ENCODE measurements around the gene ZNF280A.
"Not testable (repeated sequence)": the region's sequence is repeated elsewhere in the genome, so short reads cannot be mapped to it uniquely, and the experiment has no call there.

Gene ZNF280A

DNA sequence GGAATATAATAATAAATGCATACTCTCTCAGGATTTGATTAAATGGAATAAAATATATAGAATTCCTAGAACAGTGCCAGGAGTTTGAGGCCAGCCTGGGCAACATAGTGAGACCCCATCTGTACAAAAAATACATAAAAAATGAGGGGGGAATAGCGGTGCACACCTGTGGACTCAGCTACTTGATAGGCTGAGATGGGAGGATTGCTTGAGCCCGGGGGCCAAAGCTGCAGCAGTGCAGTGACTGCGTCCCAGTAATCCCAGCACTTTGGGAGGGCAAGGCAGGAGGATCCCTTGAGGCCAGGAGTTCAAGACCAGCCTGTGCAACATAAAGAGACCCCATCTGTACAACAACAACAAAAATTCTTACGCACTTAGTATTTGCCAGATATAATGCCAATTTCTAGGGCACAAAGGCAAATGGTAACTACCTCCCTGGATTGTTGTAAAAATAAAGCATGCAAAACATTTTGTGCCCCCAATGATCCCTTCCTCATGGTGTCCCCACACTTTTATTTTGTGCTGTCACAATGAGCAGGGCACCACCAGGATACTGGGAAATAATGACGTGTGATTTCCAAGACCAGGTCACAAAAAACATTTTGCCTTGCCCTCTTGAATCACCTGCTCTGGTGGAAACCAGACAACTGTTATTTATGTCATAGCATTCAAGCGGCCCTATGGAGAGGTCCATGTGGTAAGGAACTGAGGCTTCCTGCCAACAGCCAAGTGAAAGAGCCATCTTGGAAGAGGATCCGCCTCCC lies 18.3 kb upstream of the ZNF280A start:
- DNase-seq, result no peak

DNA sequence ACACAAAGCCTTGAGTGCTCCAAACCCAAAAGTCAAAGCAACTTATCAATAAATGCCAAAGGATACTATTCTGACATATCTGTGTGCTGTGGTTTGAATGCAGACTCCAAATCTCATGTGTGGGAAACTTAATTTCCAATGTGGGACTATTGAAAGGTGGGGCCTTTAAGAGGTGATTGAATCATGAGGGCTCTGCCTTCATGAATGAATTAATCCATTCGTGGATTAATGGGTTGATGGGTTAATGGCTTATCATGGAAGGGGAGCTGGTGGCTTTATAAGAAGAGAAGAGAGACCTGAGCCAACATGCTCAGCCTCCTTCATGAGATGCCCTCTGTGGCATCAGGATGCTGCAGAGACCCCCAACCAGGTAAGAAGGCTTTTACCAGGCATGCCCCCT lies 16.8 kb upstream of the ZNF280A start:
- no peak for DNase-seq

DNA sequence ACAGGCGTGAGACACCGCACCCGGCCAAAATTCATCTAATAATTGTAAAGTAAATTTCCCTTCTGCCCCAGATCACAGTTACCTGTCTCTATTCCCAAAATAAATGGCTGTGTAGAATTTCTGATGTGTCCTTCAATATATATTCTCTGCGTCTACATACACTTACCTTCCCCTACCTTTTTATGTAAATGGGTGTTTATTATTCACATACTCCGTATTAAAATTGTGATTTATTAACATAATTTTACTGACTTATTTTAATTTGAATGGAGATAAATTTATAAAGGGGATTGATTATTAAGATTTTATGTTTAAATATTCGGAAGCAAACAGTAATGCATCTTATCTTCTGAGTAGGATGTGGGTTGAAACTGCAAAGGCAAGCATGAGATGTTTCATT lies 16.4 kb upstream of the ZNF280A start:
- DNase-seq, result no peak

DNA sequence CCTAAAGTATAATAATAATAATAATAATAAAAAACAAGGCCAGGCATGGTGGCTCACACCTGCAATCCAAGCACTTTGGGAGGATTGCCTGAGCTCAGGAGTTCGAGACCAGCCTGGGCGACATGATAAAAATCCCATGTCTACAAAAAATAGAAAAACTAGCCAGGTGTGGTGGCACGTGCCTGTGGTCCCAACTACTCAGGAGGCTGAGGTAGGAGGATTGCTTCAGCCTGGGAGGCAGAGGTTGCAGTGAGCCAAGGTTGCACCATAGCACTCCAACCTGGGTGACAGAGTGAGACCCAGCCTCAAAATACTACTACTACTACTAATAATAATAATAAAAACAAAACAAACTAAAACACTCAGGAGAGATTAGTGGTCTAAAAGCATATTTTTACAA lies 15.6 kb upstream of the ZNF280A start:
- DNase-seq, result no peak

DNA sequence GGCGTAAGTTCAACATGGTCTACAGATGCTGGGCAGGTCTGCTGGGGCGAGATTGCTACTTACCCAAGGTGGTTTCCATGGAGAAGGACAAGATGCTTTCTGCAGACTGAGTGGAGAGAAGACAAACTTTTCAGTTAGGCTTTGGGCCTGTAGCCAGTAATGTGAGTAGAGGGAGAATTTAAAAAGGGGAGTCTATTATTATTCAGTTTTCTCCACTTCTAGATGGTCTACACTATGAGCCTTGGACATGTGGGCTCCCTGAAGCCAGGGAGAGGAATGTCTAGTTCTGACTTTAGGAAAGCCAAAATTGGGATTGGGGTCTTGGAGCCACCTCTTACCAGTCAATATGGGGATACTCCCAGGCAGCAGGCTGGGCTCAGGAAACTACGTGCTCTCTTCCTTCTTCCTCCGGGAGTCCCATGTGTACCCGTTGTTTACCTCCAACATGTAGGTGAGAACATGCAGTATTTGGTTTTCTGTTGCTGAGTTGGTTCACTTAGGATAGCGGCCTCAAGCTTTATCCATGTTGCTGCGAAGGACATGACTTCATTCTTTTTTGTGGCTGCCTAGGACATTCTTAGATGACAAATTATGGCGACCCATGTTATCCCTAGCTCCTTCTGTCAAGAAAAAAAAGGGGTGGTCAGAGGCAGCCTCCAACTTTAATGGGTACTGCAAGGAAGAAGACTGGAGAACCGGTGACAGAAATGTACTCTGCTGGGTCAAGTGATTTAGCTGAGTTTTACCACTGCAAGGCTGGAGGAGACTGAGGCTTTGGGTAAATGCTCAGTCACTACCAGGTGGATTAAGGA lies 14.7 kb upstream of the ZNF280A start:
- DNase-seq, result no peak

DNA sequence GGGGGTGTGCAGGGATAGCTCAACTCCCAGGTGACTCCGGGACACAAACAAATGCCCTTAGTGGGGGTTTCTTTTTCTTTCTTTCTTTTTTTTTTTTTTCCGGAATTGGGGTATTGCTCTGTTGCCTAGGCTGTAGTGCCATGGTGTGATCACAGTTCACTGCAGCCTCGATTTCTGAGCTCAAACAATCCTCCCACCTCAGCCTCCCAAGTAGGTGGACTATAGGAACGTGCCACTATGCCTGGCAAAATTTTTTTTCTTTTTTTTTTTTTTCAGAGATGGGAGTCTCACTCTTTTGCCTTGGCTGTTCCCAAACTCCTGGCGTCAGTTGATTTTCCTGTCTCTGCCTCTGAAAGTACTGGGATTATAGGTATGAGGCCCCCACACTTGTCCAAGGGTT lies 13.8 kb upstream of the ZNF280A start:
- DNase-seq, result no peak

DNA sequence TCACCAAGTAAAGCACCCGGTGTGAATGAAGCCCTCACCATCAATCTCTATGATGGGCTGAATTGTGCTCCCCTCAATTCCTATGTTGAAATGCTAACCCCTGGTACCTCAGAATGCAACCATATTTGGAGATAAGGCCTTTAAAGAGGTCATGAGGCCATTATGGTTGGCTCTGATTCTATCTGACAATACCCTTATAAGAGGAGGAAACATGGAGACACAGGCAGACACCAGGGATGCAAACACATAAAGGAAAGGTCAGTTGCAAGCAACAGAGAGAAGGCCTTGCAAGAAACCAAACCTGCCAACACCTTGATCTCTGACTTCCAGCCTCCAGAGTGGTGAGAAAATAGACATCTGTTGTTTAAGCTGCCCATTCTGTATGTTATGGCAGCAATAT lies 13.3 kb upstream of the ZNF280A start:
- DNase-seq, result no peak

DNA sequence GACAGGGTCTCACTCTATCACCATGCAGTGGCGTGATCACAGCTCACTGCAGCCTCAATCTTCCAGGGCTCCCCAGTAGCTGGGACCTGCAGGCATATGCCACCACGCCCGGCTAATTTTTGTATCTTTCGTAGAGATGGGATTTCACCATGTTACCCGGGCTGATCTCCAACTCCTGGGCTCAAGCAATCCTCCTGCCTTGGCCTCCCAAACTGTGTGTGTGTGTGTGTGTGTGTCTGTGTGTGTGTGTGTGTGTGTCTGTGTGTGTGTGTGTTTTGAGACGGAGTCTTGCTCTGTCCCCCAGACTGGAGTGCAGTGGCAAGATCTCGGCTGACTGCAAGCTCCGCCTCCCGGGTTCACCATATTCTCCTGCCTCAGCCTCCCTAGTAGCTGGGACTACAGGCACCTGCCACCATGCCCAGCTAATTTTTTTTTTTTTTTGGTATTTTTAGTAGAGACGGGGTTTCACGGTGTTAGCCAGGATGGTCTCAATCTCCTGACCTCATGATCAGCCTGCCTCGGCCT lies 12.5 kb upstream of the ZNF280A start:
- not testable (repeated sequence) for DNase-seq

DNA sequence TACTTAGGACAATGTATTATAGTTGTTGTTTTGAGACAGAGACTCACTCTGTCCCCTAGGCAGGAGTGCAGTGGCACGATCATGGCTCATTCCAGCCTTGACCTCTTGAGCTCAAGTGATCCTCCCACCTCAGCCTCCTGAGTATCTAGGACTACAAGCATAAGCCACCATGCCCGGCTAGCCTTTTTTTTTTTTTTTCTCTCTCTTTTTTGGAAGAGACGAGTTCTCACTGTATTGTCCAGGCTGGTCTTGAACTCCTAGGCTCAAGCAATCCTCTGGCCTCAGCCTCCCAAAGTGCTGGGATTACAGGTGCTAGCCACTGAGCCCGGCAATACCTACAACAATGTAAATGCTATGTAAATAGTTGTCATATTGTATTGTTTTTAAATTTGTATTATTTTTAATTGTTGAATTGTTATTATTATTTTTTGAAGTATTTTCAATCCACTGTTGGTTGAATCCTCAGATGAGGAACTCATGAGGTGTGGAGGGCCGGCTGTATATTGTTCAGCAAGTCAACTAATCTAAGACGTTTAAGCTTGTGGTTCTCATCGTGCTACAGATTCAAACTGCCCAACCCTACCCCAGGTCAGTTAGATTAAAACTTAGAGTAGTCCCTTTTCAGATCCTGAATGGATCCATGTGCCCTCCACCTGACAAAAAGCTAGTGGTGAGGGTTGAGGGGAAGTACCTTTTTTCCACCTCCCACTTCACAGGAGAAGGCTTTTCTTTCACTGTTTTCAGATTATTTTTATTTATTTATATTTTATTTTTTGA lies 11.9 kb upstream of the ZNF280A start:
- no peak for DNase-seq

DNA sequence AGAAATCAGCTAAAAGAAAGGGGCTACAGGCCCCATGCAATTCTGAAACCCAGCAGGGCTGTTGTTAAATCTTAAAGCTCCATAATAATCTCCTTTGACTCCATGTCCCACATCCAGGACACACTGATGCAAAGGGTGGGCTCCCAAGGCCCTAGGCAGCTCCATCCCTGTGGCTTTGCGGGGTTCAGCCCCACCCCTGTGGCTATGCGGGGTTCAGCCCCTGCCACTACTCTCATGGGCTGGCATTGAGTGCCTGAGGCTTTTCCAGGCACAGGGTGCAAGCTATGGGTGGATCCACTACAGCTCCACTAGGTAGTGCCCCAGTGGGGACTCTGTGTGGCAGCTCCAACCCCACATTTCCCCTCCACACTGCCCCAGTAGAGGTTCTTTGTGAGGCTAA lies 8.7 kb upstream of the ZNF280A start:
- no peak for DNase-seq

DNA sequence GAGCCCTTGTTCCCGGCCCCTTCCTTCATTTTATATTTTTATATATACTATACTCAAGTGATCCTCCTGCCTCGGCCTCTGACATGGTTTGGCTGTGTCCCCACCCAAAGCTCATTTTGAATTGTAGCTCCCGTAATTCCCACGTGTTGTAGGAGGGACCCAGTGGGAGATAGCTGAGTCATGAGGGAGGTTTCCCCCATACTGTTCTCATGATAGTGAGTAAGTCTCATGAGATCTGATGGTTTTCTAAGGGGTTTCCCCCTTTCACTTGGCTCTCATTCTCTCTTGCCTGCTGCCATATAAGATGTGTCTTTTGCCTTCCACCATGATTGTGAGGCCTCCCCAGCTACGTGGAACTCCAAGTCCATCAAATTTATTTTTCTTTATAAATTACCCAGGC lies 7.2 kb upstream of the ZNF280A start:
- no peak for DNase-seq

DNA sequence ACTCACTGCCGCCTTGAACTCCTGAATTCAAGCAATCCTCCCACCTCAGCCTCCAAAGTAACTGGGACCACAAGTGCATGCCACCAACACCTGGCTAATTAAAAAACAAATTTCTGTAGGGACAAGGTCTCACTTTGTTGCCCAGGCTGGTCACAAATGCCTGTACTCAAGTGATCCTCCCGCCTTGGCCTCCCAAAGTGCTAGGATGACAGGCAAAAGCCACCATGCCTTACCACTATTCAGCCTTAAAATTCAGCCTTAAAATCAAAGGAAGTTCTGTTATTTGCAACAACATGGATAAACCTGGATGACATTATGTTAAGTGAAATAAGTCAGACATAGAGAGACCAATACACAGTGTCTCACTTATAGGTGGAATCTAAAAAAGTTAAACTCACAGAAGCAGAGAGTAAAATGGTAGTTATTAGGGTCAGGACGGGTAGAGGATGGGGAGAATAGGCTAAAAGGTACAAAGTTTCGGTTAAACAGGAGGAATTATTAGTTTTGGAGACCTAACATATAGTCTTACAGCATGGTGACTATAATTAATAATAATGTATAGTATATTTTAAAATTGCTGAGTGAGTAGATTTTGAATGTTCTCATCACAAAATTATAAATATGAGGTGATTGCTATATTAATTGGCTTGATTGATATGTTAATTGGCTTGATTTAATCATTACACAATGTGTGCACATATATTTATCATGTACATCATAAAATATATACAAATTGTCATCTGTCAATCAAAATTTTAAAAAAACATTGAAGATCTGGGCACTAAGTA lies 6.2 kb upstream of the ZNF280A start:
- no peak for DNase-seq

DNA sequence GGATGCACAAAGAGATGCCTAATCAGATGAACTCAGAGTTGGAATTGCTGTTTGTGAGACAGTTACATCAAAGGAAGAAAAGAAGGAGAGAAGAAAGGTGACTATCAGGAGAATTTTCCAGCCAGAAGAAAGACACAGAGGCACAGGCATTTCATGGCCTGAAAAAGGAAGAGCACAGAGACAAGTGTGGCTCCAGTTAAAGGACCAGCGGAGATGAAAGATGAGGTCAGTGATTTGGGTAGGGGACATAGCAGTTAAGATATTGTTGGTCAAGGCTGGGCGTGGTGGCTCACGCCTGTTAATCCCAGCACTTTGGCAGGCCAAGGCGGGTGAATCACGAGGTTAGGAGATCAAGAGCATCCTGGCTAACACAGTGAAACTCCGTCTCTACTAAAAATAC lies 3.4 kb upstream of the ZNF280A start:
- DNase-seq, result no peak

DNA sequence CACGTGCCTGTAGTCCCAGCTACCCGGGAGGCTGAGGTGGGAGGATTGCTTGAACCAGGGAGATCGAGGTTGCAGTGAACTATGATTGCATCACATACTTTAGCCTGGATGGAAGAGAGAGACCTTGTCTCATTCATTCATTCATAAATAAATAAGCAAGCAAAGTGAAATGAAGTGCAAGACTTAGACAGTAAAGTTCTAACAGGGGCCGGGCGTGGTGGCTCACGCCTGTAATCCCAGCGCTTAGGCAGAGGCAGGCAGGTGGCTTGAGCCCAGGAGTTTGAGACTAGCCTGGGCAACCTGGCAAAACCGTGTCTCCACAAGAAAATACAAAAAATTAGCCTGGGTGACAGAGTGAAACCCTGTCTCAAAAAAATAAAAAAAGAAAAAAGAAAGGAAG lies 1.6 kb upstream of the ZNF280A start:
- no peak for DNase-seq

DNA sequence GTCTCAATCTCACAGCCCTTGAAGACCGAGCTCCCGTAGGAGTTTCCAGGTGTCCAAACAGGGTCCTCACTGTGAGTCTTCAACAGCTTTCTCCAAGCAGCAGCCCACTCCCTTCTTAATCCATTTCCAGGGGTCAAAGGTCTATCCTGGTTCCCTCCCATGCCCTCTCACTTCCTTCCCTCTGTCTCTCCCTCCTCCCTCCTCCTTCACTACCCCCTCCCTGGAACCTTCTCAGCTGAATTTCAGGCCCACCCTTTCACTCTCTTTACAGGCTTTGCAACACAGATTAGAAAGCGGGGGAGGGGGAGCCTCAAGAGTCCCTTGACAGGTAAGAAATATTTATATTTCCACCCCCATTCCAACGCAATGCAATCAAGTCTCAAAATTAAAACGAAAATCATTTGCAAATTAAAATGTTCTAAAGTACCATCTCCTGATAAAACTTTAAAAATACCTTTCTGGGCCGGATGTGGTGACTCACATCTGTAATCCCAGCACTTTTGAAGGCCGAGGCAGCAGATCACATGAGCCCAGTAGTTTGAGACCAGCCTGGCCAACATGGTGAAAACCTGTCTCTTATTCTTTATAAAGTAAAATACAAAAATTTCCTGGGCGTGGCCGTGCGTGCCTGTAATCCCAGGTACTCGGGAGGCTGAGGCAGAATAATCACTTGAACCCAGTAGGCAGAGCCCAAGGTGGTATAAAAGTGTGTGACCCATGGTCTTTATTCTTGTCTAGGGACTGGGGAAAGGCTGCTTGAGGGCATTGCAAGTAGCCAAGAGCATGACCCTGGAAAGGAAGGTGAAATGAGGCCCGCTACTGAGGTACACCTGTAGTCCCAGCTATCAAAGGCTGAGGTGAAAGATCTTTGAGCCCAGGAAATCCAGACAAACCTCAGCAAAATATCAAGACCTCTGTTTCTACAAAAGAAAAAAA lies 865 bp upstream of the ZNF280A start:
- DNase-seq, result peak; percentile 4

DNA sequence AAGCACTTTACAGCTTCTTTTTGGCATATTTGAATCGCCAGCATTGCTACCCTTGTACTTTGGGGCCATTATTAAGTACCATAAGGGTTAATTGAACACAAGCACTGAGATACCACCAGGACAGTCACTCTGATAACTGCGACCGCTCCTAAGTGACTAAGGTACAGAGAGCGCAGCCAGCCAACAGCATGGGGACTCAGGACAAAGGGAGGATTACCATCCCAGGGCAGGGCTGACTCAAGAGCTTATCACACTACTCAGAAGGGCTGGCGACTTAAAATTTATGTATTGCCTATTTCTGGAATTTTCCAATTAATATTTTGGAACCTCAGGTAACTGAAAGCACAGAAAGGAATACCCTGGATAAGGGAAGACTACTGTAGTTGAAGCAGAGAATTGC lies 479 bp downstream of the ZNF280A start:
- DNase-seq, result no peak

DNA sequence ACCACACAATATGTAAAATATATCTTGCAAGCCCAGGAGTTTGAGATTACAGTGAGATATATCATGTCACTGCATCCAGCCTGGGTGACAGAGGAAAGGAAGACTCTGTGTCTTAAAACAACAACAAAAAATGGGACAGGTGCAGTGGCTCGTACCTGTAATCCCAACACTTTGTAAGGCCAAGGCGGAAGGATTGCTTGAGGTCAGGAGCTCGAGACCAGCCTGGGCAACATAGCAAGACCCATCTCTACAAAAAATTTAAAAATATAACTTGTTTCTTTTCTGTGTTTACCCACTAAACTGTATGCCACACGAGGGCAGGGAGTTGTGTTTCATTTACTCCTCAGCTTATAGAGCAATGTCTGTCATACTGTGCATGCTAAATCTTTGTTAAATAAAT lies 3.1 kb downstream of the ZNF280A start:
- no peak for DNase-seq

DNA sequence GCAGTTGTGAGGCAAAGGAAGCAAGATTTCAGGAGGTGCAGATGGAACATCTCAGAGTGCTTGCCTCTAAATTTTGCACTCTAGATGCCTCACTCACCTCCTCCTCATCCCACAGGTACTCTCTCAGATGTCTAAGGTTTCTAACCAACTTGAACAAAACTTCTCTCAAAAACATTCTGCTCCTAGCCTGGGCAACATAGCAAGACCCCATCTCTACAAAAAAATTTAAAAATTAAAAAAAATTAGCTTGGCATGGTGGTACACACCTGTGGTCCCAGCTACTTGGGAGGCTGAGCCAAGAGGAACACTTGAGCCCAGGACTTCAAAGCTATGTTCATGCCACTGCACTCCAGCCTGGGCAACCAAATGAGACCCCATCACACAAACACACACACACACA lies 4.2 kb downstream of the ZNF280A start:
- DNase-seq, result no peak

DNA sequence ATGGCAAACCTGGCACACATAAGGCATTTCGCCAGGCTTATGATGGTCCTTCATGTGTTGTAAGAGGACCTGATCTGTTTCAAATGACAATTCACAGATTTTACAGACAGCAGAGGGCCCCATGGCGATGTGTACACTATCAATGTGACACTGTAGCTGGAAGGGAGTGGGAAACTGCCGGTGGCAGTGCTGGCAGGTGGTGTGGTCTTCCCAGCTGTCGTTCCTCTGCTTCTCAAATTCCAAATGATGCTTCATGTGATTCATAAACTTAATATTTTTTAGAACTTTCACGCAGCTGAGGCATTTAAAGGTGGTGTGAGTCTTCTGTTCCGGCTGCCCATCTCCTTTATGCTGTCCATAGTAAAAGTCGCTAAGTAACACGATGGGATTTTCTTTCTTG lies 5.6 kb downstream of the ZNF280A start:
- not testable (repeated sequence) for DNase-seq

DNA sequence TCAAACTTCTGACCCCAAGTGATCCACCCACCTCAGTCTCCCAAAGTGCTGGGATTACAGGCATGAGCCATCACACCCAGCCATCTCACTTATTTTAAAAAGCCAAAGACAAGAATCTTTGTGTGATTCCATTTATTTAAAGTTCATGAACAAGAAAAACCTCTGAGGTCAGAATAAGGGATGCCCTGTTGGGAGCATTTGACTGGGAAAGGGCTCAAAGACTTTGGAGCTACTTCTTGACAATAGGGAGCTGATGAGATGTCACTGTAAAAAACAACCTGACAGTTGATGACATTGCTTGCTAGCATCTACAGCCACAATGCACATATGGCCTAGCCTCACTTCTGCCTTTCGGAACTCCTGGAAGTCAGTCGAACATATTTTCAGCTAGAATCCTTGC lies 6.5 kb downstream of the ZNF280A start:
- no peak for DNase-seq

DNA sequence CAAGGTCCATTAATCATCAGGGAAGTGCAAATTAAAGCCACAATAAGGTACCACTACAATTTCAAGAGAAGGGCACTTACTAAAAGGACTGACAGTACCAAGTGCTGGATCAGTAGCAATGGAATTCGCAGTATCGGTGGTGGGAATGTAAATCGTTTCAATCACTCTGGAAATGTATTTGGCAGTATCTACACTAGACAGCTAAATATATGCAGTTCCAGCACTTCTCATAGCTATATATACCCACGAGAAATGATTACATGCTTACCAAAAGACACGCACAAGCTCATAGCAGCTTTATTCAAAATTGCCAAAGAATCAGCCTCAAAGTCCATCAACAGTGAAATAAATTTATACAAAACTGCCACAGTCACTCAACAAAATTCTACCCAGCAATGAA lies 7.1 kb downstream of the ZNF280A start:
- DNase-seq, result no peak

DNA sequence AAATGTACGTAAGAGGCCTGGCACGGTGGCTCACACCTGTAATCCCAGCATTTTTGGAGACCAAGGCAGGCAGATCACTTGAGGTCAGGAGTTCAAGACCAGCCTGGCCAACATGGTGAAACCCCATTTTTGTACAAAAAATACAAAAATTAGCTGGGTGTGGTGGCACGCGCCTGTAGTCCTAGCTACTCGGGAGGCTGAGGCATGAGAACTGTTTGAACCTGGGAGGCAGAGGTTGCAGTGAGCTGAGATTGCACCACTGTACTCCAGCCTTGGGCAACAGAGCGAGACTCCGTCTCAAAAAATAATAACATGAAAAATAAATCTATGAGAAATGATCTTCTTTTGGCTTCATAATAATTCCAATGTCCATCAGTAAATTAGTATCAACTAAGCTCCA lies 9.2 kb downstream of the ZNF280A start:
- not testable (repeated sequence) for DNase-seq
